CD4-positive, alpha-beta T cell treated with Interferon gamma for 1 hour (primary cell): ENCODE results near the gene CIB4.

Experiments used
- DNase-seq: peaks from one replicate; pipeline ENCODE4 v3.0.0-alpha.2; 2020

Gene CIB4

DNA sequence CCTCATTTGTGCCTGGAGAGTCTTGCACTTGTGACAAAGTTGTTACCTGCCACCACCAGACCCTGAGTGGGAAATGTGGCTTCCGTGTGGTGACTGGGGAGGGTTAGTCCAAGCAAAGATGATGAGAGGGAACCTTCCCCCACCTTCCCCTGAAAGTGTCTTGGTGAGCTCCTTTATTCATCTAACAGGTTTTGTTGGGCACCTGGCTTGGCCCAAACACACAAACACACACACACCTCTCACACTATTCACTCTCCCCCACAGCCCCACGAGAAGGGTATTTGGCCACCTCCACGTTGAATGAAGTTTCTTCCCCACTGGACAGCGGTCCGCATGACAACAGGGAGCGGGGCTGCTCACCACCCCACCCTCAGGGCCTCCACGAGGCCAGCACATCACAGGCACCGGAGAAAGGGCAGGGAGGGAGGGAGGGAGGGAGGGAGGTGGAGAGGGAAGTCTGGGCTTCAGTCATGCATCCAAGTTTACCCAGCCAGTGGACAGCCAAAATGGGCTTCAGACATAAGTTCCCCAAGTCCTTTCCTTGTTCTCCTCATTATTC, 1.4 kb downstream of the CIB4 start:
- no peak for DNase-seq

DNA sequence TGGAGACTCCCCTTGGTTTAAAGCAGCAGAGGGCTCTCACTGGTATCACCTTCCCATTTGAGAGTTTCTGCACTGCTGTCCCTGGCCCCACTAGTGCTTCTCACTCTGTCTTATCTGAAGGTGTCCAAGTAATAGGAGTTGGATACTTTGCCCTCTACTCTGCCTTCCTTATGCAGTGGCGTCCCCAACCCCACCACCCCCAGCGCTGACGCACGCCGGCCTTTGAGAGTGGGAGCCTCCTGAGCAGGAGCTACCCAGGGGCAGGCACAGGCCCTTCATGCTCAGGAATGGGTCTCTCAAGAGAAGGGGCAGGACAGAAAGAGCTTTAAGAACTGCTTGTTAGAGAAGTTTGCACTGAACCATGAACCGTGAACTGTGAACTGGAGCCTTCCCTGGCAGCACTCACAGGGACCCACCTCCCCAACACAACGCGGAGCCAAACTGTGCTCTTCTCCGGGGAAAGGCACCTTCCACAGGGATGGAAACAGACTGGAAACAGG, 3.3 kb downstream of the CIB4 start:
- no peak for DNase-seq

DNA sequence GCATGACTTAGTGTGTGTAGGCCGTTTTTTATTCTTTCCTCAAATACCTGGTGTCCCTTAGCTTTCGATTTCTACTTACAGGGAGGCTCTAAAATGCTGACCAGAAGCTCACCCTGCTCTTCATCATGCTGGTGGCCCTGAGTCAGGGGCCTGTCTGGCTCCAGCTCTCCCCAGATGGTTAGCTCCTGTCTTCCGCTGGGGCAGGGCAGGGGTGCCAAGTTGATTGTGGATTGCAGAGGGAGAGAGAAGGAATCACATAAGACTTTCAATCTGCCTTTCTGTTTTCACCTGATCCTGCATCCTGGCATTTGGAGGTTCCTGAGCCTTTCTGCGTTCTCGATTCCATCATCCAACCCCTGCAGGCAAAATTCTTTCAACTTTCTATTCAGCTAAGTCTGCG, 4.2 kb downstream of the CIB4 start:
- no peak for DNase-seq

DNA sequence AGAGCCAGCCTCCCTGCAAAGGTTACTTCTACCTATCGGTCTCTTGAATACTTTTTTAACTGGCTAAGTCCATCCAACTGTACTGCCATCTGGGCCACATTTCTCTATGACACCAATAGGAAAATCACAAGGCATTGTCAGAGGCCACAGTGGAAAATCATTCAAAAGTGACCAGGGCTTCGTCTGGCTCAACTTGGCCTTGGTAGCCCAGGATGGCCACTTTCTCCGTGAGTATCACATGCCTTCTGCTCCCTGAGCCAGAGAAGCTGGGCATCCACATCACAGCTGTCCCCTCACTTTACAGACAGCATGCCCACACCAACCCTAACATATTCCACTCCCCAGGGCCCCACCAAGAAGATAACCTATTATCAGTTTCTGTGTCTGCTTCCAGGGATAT, 5.8 kb downstream of the CIB4 start:
- DNase-seq, result no peak

DNA sequence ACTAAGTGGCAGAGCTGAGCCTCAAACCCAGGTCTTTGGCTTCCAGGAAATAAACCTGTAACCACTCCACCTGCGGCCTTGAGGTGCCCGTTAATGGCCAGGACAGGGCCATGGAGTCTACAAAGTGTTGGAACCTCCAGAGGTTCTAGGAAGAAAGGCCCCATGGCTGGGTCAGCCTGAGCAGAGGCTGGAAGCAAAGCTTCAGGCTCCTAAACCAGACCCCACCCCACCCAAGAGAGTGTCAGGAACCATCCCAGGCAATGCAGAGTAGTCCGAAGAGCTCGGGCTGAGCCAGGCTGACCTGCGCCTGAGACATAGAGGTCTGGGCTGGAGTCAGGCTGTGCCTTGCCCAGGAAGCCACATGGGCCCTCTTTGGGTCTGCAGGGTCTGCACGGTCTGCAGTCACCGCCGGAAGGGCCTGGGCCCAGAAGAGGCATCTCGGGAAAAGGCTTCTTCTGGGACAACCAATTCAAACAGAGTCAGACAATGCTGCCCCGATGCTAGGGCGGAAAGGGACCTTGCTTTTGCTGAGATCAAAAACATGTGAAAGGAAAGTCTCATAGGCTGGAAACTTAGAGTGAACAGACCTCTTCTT, 6.4 kb downstream of the CIB4 start:
- no peak for DNase-seq

DNA sequence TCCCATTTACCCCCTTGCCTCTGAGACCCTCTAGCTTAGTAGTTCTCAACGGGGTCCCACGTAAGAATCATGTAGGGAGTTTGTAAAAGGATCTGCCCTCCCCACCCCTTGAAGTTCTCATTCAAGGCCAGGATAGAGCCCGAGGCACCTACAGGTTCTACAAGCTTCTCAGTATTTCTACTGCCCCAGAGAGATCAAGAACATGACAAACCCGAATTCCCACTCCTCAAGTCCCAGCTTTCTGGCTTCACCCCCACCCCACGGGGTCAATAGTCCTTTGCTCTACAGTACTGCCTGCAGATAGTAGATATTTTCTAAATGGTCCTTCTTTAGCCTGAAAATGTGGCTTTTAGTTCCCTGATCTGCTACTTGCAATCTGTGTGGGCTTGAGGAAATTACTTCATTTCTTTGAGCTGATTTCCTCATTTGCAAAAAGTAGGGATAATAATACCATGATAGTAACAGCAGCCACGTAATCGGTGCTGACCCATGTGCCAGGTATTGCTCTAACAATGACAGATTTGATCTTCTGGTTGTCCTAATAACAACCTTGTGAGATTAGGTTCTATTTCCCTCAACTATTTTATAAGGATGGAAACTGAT, 7.1 kb downstream of the CIB4 start:
- no peak for DNase-seq

DNA sequence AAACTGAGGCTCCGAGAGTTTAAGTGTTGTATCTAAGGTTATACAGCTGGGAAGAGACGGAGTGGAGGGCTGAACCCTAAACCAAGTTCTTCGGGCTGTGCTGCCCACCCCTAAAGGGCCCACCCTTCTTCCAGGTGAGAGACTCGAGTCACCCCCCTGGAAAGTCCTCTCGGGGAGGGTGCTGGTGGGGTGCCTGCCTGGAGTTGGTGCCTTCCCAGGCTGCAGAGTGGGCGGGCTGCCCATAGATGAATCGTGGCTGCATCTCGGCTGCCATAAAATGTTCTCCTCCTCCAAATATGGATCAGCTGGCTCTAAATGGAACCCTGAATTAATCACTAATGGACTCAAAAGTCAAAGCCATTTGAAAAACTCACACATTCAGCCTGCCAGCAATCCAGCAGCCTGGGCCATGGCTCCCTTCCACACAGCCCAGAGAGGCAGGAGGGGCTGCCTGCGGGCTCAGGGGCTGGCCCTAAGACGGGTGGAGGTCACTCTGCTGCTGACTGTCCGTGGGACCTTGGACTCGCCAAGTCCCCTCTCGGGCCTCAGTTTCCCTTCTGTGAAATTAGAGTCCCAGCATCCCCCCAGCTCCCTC, 7.7 kb downstream of the CIB4 start:
- DNase-seq, result no peak

DNA sequence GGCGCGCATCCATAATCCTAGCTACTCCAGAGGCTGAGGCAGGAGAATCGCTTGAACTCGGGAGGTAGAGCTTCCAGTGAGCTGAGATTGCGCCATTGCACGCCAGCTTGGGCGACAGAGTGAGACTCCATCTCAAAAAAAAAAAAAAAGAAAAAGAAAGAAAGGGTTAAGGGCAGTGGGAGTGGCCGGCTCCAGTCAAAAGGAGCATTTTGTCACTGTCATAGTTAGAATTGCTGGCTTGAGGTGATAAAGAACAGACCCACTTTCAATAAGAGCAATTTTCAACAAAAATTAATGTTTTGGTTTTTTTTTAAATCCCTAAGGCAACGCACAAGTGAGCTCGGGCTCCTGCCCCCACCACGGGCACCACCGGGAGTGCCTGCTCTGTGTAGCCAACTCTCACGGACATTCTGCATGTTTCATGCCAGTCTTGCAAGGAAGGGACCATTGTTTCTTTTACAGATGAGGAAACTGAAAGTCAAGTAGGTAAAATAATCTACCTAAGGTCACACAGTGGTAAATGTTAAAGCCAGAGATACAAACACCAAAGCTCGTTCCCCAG, 8.5 kb downstream of the CIB4 start:
- DNase-seq, result no peak

DNA sequence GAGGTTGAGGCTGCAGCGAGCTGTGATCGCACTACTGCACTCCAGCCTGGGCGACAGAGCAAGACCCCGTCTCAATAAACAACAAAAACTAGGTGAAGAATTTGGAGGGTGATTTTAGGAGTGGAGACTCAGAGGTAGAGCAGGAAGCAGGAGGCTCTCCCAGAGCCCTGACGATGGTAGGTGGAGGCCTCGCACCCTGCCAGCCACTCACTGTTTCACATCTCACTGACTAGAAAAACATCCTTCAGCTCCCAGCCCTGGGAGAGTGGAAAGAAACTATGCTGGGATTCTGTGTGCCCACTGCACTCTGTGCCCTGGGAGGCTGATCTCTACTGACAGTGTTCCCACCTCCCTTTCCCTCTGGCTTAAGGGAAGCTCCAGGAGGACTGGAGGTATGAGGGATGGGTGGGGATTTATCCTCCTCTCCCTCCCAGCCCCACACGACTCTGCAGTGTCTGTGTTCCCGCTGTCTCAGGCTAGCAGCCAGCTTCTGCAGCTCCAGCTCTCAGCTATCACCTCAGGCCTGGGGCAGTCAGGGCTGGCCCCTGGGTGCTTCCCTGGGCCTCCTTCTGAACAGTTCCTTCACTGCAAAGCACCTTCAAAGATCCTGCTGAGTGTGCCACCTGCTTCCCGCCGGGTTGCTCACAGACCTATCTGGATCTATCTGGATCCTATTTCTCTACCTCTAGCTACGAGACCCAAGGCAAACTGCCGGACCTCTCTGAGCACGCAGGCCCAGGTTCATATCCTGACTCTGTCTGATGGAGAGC, 9.6 kb downstream of the CIB4 start:
- no peak for DNase-seq

DNA sequence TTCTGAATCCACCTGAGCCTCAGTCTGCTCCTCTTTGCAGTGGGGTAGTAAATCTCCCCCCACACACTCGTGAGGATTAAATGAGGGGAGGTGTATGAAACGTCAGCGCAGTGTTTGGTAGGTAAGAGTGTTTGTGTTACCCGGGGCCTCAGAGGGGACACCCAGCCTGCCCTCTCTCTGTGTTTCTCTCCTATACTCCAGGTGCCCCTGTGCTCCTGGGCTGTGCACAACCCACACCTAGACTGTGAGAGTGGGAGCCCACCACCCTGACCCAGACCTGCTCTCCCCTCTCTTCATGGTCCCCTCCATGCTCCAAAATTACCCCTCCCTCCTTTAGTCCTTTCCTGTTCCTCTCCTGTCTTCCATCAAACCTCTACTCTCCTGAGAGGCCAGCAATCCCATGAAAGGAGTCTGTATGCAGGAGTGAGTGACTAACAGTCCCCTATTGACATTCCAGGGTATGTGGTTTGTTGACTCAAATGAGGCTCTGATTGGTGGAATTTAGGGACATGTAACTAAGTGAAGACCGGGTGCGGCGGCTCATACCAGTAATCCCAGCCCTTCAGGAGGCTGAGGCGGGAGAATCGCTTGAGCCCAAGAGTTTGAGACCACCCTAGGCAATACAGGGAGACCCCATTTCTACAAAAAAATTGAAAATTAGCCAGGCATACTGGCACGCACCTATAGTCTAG, 10.4 kb downstream of the CIB4 start:
- no peak for DNase-seq

DNA sequence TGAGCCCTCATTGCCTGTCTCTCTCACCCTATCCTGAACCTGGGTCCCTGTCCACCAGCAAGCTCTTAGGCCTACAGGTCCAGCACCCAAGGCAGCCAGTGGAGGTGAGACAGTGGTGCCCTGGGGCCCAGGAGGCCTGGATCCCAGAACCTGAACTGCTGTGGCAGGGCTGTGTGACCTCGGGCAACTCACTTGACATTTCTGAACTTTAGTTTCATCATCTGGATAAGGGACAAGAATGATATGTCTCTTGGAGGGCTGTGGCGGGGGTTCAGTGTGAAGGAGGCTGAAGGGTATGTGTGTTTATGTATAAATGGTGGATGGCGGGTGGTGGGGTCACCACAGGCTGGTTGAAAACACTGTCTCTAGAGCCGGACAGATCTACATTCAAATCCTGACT, 10.9 kb downstream of the CIB4 start:
- DNase-seq, result no peak

DNA sequence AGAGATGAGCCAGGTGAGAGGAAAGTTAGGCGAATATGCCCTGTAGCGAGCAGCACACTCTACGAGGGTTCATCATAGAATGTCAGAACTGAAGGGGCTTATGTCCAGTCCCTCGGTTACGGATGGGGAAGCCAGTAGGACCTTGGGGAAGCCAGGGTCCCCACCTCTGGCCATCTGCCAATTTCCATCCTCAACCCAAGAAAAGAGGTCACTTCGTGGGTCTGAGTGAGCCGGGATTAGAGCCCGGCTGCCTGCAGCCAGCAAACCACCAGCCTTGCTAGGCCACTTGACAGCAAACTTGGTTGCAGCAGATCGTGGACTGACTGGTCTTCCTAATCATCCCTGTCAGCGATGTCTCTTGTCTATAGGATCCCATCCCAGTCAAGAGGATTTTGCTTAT, 11.4 kb downstream of the CIB4 start:
- no peak for DNase-seq

DNA sequence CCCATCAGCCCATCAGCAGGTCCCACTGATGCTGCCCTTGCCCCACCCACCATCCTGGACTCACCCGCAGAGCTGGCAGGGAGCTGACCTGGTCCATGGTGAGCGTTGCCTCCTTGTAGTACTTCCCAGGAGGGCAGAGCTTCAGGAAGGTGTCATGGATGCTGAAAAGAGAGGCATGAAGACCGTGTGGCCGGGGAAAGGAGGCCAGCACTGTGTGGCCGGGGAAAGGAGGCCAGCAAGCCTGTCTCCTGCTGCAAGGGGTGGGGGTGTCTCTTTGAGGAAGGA, 11.9 kb downstream of the CIB4 start:
- no peak for DNase-seq

DNA sequence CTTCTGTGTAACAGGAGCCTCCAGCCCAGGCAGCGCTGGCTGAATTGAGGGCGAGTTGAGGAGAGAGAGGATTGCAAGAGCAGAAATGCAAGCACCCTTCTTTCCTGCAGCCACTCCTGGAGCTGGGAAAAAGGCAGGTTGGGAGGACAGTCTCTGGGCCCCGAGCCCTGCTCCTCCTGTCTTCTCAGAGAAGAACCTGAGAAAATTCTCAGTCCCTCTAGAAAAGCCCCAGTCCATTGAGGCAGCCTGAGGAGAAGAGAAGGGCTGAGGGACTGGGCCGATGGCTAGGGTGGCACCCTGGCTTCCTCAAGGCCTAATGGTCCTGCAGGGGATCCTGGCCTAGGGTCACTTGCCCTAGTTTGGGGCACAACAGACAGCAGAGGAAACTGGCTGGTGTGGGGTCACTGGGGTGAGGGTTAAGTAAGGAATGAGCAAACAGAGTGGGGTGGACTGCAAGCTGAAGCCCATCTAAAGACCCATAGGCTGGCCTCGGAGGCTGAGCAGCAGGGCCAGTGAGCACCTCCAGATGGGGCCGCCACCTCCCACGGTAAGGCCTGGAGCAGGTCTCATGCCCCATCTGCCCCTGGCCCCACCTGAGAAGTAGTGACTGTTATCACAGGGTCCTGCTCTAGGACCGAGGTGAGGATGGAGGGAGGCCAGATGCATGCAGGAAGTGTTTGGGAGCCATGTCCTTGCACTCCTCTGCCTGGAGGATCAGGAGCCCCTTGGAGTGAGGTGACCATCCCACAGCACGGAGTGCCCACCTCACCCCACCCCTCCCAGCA, 12.4 kb downstream of the CIB4 start:
- no peak for DNase-seq

DNA sequence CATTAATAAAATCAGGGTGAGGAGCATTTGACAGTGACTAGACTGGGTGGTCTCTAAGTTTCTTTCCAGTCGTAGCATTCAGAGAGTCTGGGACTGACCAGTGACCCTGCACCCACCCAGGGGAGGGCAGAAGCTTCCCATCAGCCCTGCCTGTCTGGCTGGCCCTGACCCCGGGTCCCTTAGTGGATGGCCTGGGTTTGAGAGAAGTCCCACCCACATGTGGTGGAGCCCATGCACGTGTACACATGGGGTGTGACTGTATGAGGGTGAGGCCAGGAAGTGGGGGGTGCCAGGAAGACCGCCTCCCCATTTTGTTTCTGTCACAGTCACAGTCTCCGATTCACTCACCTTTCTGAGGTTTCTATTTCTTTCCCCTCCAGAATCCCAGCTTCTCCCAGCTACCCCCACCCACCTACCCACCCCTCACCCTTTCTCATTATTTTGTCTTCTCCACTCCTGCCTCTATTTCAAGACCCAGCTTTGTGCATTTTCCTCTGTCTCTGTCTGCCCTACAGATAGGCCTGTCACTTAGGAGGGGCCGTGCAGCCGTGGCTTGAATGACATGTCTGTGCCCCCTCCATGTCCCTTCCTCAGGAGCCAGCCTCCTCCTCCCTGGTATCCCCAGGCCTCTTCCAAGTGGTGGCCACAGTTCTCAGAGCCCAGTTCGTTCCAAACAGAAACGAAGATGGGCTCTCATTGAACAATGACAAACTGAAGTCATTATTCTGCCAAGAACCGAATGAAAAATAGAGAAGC, 13.6 kb downstream of the CIB4 start:
- no peak for DNase-seq

DNA sequence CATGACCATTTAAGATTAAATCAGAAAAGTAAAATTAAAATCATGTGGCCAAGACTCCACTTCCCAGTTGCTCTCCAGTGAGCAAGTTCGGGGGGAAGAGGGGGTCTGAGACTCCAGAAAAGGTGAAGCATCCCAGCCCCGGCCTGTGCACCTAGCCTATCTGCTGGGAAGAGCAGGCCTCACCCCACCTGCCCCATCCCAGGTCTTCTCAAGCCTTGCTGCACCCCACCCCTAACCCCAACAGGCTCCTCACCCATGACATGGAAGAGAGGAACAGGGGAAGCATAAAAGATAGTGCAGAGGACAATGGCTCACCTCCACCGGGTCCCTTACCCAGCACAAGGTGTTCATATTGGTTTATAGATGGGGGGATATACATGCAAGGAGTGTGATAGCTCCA, 14.6 kb downstream of the CIB4 start:
- no peak for DNase-seq

DNA sequence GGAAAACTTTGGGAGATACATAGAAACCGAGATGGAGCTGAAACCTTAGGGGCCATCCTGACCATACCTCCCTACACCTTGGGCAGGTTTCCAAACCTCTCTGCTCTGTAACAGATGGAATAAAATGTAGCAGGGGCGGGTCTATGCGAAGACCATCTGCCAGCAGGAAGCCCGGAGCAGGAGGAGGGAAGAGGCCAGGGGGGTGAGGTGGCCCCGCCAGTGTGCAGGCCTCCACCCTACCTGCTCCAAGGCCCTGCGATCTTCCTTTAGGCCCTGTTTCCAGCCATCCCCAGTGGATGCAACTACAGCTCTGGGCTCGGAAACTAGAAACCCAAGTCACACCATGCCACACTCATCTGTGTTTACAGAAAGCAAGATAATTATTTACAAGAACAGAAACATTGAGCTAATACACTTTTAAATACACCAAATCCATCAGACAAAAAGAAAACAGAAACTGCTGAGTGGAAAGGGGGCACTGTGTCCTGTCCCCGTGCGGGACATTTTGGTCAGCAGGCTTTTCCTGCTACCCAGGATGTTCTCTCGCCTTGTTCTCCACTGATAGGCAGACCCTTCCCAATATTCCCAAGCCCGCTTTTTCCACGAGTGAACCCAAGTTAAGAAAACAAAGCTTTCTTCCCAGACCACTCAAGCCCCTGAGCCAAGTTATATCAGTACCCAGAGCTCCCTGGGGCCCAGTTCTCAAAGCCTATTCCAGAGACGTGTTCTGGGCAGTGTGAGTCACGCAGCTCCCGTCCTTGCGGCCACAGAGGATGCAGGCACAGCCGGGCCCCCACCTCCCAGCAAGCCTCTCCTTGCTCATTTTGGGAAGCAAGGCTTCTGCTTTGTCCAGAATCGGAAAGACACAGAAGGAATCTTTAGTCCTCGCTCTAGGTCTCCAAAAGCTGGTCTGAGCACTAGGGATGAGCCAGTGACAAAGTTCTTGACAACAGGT, 17.3 kb downstream of the CIB4 start:
- DNase-seq, result no peak

DNA sequence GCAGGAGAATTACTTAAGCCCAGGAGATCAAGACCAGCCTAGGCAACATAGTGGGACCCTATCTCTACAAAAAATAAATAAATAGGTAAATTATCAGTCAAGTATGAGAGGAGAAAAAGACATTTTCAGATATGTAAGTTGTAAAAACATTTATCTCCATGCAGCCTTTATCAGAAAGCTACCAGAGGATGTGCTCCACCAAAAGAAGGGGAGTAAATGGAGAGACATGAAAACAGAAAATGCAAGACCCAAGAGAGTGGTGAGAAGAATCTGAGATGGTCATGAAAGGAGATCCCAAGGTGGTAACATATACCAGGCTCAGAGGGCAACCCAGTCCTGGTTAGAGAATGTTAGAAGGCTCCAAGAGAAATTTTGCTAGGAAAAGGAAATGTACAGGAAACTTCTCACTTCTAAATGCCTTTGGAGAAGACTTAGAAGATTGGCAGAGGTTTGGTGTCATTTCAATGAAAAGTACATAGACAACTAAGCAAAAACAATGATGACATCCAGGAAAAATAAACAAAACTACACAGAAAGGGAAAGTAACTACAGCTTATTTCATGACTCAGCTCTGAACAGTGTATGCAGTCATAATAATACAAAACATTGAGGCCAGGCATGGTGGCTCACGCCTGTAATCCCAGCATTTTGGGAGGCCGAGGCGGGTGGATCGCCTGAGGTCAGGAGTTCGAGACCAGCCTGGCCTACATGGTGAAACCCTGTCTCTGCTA, 19.5 kb downstream of the CIB4 start:
- DNase-seq, result no peak

DNA sequence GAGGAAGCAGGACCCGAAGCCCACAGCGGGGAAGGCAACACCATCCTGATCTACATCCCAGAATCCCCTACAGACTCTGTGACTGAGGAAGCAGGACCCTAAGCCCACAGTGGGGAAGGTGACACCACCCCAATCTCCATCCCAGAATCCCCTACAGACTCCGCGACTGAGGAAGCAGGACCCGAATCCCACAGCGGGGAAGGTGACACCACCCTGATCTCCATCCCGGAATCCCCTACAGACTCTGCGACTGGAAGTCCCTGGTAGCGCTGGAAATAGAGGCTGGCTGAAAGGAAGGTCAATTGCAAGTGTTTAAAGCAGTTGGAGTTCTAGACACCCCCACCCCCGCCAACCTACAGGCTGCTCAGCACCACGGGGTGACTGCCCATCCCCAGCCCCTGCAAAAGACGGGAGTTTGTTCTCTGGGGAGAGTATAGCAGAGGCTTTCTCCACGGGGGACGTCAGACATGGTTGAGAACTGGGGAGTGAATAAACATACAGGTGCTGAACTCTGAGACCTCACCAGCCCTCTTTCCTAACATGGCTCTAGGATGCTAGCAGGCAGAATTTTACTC, 21.0 kb downstream of the CIB4 start:
- no peak for DNase-seq
